Stomach (tissue), 4 donors: ENCODE data around the gene DNLZ.

Experiments
- CTCF ChIP-seq, 7 experiments: fragments of 450-650 bp in 4 of 7; fragments of 200-600 bp in 3 of 7; sonication (generic) in 3 of 7; IDR thresholded peaks; one replicate each; pipeline ENCODE4 v1.5.1; 2016 to 2019; ENCODE audit warnings: antibody characterized with exemption in 7 of 7, control low read depth in 2 of 7, mild to moderate bottlenecking in 1 of 7
- EP300 ChIP-seq: sonication (generic); formaldehyde crosslinking; IDR thresholded peaks from one replicate; pipeline ENCODE4 v1.6.1; 2017; ENCODE audit warnings: antibody characterized with exemption
- POLR2A ChIP-seq, 4 donors: fragments of 450-650 bp; IDR thresholded peaks; one replicate each; pipeline ENCODE4 v1.6.1; 2016; ENCODE audit warnings: antibody characterized with exemption in 4 of 4, control low read depth in 2 of 4, mild to moderate bottlenecking in 1 of 4, moderate library complexity in 1 of 4

- no peak for TF ChIP-seq CTCF (IDR thresholded peaks at IDR 0.05)
- TF ChIP-seq POLR2A (IDR thresholded peaks at IDR 0.05), result no peak
- TF ChIP-seq EP300, result no peak
These were observed 47.2 kb downstream of the DNLZ start for GRCh38 chr9:136316271-136316751.
